ENCODE measurements around the gene LMX1A.

Gene LMX1A

DNA sequence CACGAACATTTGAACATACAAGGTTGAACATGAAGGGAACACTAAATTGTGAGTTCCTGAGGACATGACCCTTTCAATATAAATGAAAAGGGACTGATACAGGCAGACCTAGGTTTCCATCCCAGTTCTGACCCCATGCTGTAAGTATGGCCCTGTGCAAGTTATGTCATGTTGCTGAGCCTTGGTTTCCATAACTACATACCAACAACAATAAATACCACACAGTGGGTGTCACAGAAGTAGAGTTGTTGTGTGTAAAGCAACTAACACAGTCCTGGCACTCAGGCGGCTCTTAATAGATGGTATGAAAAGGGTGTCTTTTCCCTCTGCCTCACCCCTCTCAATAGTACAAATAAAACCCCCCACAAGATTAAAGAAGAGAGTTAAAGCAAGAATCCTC lies 140.8 kb downstream of the LMX1A start:
- DNase-seq: no peak

DNA sequence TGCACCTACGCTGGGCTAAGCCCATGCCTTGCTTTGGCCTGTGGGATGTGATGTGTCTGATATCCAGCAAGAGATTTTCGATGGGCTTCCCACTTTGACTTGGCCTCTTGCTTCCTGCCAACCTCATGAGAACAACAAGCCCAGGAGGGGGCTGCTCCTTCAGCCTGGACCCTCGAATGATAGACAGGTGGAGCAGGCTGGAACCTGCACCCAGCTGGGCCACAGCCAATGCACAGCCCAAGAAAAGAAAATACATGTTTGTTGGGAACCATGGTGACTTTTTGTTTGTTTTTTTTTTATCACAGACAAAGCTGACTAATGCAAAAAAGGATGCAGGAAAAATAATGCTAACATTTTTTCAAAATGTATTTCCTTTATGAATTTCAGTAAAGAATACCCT lies 144.3 kb downstream of the LMX1A start:
- DNase-seq: no peak

DNA sequence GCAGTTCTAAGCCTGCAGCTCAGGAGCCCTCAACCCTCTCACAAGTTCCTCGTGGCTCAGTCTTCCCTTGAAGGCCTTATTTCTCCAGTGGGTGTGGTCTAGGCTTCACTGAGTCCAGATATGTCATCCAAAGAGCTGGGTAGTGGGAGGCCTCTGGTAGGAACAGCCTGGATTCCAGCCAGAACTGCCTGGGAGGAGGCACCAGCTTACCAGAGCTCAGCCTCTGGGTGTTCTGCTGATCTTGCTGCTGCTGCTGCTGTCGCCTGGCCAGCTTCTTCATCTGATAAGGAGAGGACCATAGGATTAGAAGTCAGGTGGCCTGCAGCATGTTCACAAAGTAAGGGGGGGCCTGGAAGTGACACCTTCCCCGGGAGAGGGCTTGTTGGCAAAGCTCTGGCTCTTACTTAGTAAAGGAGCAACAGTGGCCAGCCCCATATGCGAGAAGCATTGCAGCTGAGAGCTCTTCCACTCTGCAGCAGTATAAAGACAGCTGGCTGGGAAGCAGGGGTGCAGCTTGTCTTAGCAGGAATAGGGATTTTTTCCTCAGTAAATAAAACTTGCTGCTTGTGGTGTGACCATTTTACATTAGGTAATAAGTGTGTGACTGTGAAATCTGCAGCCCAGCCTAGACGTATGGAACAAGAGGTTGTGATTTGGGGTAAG lies 148.5 kb downstream of the LMX1A start:
- no peak for DNase-seq

- no peak for DNase-seq
Measured at GRCh38 chr1:165205145-165205544, 151.4 kb downstream of the LMX1A start.

GRCh38 chr1:165204548-165204947 lies 152.0 kb downstream of the LMX1A start:
- no peak for DNase-seq

- DNase-seq: no peak
Measured at GRCh38 chr1:165191087-165191486, 165.4 kb downstream of the LMX1A start.

DNA sequence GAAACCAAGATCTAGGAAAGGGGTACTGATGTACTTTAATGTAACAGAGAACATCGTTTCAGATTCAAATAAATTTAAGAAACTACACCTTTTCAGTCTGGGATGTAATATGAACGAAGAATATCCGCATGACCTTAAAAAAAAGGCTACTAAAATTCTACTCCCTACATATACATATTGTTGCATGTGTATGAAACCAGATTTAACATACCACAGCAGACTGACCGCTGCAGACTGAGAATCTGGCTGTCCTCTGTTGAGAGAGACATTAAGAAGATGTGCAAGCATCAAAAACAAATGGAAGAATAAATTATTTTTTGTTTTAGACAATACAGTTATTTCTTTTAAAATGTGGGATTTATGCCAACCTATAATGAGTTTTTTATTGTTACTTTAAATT lies 166.6 kb downstream of the LMX1A start:
- DNase-seq: no peak

DNA sequence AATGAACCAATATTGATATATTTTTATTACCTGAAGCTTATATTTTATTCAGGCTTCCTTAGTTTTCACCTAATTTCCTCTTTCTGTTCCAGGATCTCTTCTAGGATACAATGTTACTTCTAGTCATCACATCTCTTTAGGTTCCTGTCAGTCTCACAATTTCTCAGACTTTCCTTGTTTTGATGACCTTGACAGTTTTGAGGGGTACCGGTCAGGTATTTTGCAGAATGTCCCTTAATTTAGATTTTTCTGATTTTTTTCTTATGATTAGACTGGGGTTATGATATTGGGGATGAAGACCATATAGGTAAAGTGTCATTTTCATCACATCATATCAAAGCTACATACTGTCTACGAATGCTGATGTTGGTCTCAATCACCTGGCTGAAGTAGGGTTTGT lies 167.5 kb downstream of the LMX1A start:
- DNase-seq: no peak

DNA sequence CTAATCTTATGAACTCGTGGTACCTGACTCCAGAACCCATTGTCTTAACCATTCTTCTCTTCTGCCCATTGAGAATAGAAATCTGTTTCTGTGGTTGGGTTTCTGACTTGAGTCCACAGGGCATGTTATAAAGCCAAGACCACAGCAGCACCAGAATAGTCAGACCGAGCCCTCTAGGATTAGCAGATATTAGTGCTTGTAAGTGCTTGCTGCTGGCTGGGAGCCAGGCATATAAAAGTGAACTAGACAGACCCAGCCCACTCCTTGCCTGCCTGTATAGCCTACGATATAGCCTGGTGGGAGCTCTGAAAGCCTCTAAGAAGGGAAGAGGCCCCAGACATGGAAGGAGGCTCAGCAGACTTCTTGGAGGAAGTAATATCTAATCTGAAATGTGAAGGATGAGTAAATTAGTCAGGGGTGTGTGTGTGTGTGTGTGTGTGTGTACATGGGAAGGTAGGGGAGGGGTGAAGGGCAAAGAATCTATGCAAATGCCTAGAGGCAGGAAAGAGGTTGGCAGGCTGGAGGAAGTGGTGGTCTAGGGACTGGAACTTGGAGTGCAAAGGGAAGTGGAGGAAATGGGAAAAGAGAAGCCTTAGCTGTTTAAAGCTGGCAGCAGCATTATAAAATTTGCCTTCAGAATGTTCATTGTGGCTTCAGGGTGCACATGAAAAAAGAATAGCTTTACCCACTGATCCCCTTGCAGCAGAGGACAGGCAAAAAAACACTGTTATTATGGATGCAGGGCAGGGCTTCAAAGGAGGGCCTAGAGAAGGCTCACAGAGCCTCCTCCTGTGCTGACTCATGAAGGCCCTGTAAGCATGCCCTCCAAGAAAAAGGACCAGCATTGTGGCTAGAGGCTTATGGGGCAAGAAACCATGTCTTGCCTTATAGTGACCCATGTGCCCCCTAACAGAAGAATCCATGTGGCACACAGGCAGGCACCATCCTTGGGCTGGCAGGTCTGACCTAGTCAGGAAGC lies 169.2 kb downstream of the LMX1A start:
- DNase-seq: no peak

- DNase-seq: no peak
Measured at GRCh38 chr1:165185161-165185889, 171.2 kb downstream of the LMX1A start.

GRCh38 chr1:165182975-165183374 lies 173.5 kb downstream of the LMX1A start:
- DNase-seq: no peak

- DNase-seq: no peak
Measured at GRCh38 chr1:165179306-165179705, 177.2 kb downstream of the LMX1A start.

DNA sequence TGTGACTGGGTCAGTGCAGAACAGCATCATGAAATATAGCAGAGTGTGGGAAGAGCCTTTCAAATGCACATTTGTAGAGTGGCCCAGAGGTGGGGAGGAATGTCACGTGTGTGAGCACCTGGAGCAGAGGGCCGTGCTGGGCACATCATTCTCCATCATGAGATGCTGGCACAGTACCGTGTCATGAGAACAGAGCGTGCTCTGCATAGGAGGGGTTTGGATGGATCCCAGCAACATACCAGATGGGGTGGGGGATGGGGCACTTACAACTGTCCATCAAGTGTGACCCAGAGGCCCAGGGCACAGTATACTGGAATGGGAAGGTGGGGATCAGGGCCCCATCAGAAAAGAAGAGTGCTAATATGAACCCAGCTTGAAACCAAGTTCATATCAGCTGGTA lies 182.0 kb downstream of the LMX1A start:
- no peak for DNase-seq

GRCh38 chr1:165173818-165174217 lies 182.7 kb downstream of the LMX1A start:
- no peak for DNase-seq

- no peak for DNase-seq
Measured at GRCh38 chr1:165173409-165173808, 183.1 kb downstream of the LMX1A start.

DNA sequence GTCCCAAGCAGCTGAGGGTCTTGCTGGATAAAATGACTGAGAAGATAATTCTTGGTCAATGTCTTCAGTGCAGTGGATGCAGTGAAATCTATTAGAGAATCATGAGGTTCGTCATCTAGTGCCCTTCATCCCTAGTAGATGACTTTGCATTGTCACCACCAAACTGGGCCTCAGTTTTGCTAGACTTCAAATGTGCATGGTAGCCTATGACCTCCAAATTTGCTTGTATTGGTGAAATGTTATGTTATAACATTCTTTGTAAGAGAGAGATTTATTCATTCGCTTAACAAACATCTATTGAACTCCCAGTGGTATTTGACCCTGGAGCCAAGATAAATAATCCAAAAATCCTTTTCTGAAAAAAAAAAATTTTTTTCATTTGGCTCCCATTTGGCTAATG lies 183.8 kb downstream of the LMX1A start:
- no peak for DNase-seq

DNA sequence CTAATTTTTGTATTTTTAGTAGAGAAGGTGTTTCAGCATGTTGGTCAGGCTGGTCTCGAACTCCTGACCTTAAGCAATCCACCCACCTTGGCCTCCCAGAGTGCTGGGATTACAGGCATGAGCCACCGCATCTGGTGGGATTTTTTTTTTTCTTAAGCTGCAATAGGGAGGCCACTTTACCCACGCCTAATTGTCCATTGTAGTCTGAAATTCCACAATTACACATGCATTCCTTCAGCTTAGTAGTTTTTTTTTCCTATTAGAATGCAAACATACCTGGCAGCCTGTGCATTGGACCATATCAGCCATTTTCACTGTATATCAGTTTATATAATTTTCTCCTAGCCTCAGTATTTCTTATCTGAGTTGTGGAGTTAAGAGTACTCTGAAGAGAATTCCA lies 186.8 kb downstream of the LMX1A start:
- no peak for DNase-seq

DNA sequence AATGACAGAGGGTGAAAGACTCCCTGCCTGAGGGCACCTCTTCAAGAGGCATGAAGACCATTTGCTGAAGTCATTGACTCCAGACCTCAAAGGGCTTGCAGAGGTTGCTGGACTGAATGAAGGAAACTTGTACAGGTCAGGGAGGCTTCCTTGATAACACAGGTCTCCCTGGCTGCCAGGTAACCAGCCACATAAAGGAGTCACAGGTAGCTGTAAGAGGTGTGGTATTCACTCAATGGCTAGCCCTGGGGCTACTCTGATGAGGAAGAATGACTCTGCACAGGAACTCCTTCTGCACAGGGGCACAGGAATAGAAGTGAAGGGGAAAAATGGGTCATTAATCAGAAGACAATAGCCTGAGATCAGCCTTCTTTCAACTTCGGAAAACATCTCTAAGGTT lies 187.5 kb downstream of the LMX1A start:
- DNase-seq: no peak

DNA sequence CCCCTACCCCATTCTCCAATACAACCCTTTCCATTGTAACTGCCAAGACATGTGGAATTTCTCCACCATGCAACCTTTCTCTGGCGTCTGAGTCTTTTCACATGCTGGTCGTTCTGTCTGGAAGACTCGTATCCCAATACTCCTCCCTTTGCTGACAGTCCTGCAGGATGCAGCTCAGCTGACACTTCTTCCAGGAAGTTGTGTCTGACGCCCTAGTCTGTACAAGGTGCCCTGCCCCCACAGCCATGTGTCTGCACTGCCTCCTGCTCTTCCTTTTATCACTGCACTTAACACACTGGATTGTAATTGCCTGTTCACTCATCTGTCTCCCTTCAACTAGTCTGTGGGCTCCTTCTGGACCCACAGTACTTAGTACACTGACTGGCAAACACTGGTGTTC lies 188.0 kb downstream of the LMX1A start:
- no peak for DNase-seq

GRCh38 chr1:165162671-165163241 lies 193.8 kb downstream of the LMX1A start:
- DNase-seq: peak; percentile 89 to 95

DNA sequence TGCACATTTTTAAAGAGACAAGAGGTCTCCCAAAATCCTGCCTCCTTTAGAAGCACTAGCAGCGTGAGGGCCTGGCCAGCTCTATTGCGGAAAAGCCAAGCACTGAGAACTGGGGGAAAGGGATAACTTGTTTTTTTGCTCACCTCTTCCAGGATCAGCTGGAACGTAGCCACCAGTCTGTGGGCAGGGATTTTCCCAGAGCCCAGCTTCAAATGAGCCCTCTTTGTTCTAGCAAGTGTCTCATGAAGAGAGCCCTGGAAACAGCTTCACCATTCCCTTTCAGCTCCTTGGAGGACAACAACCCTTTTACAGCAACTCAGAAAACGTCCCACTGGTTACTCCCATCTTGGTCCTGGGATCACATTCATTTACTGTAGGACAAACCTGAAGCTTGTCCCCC lies 195.4 kb downstream of the LMX1A start:
- no peak for DNase-seq

GRCh38 chr1:165153182-165153581 lies 203.3 kb downstream of the LMX1A start:
- peak in 1 of 2 experiments; percentile 57 for DNase-seq

DNA sequence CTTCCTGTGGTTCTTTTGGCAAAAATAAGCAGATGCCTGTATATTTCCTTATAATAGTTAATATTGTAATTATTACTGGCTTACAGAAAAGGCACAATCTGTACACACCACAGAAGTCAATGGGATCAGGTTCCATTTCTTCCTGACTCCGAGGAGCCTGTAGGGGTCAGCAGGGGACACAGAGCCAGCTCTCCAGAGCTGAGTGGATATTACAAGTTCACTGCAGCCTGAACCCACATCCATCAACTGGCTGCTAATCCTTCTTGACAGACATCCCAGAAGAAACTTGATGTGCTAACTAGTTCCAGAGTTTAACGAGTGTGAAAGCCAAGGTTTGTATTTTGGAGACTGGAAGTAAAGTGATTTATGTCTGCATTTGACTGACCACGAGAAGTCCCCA lies 203.8 kb downstream of the LMX1A start:
- peak; percentile 71 to 91 for DNase-seq
